Adrenal gland (tissue), 12 donors: Measurements from ENCODE around the gene ATP13A1. TPM values are rescaled to one million over a fixed set of nuclear protein-coding genes. Genes with fewer than 3 reads are reported as not detected.

Source experiments
- DNase-seq, 7 donors: peaks; one replicate each; pipeline ENCODE4 v3.0.0-alpha.2; 2019 to 2020
- H3K27ac ChIP-seq, 5 donors: fragments of 200-600 bp; sonication (generic) in 4 of 5; 1 replicate in 3 of 5; 2 replicates in 2 of 5; pipeline versions ENCODE4 v1.5.1 to v1.8.0; 2016 to 2020; ENCODE audit warnings: mild to moderate bottlenecking in 1 of 5
- H3K27me3 ChIP-seq: fragments of 200-600 bp; 2 replicates; pipeline ENCODE4 v1.8.0; 2021
- H3K36me3 ChIP-seq, 2 donors: fragments of 200-600 bp; replicated peaks in 1 of 2; 1 replicate in 1 of 2; 2 replicates in 1 of 2; pipeline versions ENCODE4 v1.5.1 to v1.8.0; 2018 to 2022
- H3K4me1 ChIP-seq, 2 donors: fragments of 200-600 bp; replicated peaks in 1 of 2; 1 replicate in 1 of 2; 2 replicates in 1 of 2; pipeline versions ENCODE4 v1.5.1 to v1.8.0; 2018 to 2021
- H3K4me3 ChIP-seq, 4 donors: fragments of 200-600 bp; sonication (generic) in 3 of 4; one replicate each; pipeline ENCODE4 v1.5.1; 2016 to 2018
- H3K9me3 ChIP-seq, 3 donors: fragments of 200-600 bp; sonication (generic) in 1 of 3; replicated peaks in 1 of 3; 1 replicate in 2 of 3; 2 replicates in 1 of 3; pipeline versions ENCODE4 v1.5.1 to v1.8.0; 2016 to 2021
- POLR2A ChIP-seq, 2 donors: fragments of 450-650 bp; IDR thresholded peaks; one replicate each; pipeline ENCODE4 v1.6.1; 2017; ENCODE audit warnings: antibody characterized with exemption in 2 of 2, mild to moderate bottlenecking in 2 of 2, moderate library complexity in 1 of 2
- WGBS, 4 donors: extraction: QIAGEN DNeasy Blood & Tissue Kit in 2 of 4; methylation state at CpG; one replicate each; pipeline versions ENCODE4 v1.1.5 to v1.1.7; 2013 to 2017; 5-methylcytosine and 5-hydroxymethylcytosine counted together
- intact Hi-C, 2 donors: fragments of 100-400 bp; cut with DNase I; formaldehyde crosslinking; loops; one replicate each; pipeline versions ENCODE4 v1.14.1 to v1.15.0; 2022 to 2023
- polyA plus RNA-seq, 3 donors: library from polyadenylated mRNA; stranded (reverse); fragments of 200-250 nt in 2 of 3; fragments of 350-450 nt in 1 of 3; fragmentation: Illumina TruSeq in 1 of 3; extraction: RNeasy Lipid Tissue Mini Kit (QIAGEN cat#74804) in 1 of 3; gene quantifications; one replicate each; pipeline ENCODE4 v1.2.3, GENCODE V29; 2013 to 2014
- total RNA-seq, 9 donors: library from RNA; depleted of rRNA in 4 of 9; stranded (reverse); fragments of >200 nt in 4 of 9; fragments of 120-200 nt in 1 of 9; fragmentation: NEBNext Ultra II Directional in 1 of 9; extraction: Animal tissue kit (Norgen Biotek cat#: 25700) in 1 of 9; gene quantifications; one replicate each; pipeline versions ENCODE4 v1.1.0 to v1.2.4, GENCODE V29; 2013 to 2023
- TF ChIP-seq, protein P1 (sequence below), 6 experiments: fragments of 450-650 bp in 4 of 6; fragments of 200-600 bp in 2 of 6; sonication (generic) in 1 of 6; IDR thresholded peaks; 1 replicate in 5 of 6; 2 replicates in 1 of 6; pipeline versions ENCODE4 v1.5.1 to v1.8.0; 2016 to 2021; ENCODE audit warnings: antibody characterized with exemption in 6 of 6, mild to moderate bottlenecking in 2 of 6, moderate library complexity in 1 of 6
- donor health status: healthy with polysubstance abuse.
- donor health status: Bipolar disorder and iron deficiency.
- donor health status: DM: yes; HTN: yes; CAD: no.
- donor health status: DM: no; HTN: no; CAD: no.
- donor health status: DM: no; HTN: no; CAD: no.
- donor health status: DM: yes; HTN: yes; CAD: no.

Gene ATP13A1
- total and polyA plus RNA-seq, 12 donors = 18.7 to 195 (median 90.9) TPM

DNA sequence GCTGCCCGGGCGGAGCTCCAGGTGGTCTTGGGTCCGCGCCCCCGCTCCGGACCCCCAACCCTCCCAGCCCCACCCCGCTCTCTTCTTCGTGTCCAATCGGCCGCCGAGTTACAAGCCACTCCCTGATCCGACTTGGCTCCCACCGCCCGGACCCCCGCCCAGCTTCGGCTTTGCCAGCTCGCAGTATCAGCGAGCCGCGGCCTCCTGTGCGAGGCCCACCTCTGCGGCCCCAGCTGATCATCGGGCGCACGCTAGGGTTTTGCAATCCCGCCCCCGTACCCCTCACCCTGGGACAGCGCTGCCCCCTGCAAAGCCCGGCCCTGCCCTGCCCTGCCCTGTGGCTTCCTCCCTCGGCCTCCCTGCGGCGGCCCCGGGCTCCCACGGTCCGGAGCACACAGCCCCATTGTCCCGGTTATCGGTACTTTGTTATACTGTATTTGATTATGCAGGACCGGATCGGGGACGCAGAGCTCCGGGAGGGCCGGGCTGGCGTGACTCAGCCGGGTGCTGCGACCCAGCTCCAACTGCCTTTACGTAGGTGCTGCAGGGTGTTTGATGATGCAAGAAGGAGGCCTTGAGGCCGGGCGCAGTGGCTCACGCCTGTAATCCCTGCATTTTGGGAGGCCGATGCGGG lies 34.9 kb downstream of the ATP13A1 start:
- intact Hi-C loops = no loop called here
- peak overlapping the region in 1 of 5 donors; percentile 26 for H3K27ac ChIP-seq
- peak overlapping the region in 1 of 4 donors; percentile 57 for H3K4me3 ChIP-seq
- WGBS, 4 donors = 10 to 28% (median 13%) methylated on average over 9 to 51 of the region's 51 CpGs
- no peaks in the 10 kb centered on the region for H3K9me3 ChIP-seq
- no peaks in the 10 kb centered on the region for H3K27me3 ChIP-seq
- DNase-seq = peak; percentile 63 to 85 (median 75)
- TF ChIP-seq, protein P1, sequence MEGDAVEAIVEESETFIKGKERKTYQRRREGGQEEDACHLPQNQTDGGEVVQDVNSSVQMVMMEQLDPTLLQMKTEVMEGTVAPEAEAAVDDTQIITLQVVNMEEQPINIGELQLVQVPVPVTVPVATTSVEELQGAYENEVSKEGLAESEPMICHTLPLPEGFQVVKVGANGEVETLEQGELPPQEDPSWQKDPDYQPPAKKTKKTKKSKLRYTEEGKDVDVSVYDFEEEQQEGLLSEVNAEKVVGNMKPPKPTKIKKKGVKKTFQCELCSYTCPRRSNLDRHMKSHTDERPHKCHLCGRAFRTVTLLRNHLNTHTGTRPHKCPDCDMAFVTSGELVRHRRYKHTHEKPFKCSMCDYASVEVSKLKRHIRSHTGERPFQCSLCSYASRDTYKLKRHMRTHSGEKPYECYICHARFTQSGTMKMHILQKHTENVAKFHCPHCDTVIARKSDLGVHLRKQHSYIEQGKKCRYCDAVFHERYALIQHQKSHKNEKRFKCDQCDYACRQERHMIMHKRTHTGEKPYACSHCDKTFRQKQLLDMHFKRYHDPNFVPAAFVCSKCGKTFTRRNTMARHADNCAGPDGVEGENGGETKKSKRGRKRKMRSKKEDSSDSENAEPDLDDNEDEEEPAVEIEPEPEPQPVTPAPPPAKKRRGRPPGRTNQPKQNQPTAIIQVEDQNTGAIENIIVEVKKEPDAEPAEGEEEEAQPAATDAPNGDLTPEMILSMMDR (IDR thresholded peaks at IDR 0.05) = no peak
- no peak for TF ChIP-seq POLR2A (IDR thresholded peaks at IDR 0.05)
- no peaks in the 10 kb centered on the region for H3K36me3 ChIP-seq
- peaks cover 0 to 12% of the 10 kb centered on the region in 2 donors for H3K4me1 ChIP-seq

DNA sequence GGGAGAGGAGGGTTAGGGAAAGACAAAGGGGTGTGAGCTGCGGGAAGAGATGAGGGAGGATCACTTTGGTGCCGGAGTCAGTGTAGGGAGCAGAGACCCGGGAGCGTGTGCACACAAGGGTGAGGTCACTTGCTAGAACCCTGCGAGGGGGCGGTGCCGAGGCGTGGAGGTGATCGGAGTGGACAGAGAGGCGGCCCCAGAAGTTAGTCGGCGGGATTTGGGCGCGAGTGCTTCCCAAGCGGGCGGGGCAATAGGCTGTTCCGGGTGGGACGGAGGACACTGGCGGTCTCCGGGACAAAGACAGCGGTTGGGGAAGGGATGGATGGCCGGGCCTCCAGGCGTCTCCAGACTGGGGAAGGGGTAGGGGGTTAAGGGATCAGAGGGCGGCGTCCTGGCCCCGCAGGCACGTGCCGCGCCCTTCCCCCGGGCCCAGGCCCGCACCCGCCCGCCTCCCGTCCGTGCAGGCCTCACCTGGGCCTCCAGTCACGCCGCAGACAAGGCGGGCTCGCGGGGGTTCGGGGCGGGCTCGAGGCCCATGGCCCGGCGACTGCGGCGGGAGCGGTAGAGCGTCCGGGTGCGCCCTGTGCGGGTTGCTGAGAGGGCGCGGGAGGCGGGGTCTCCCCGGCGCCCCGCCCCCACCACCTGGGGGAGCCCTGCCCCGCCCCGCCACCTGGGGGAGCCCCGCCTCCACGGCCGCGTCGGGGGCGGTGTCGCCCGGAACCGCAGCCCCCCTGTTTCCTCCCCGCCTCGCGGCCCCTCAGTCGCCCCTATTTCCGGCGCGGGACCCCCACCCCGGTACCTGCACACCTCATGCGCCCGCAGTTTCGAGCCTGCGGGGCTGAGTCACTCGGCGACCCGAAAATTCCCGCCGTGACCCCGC lies 35.6 kb downstream of the ATP13A1 start, which contains the start of gene LPAR2:
Gene LPAR2, minus strand, starts transcription at position 600 of the 880 bp plus-strand sequence. CDS start 945 bp downstream, outside the sequence.
- Histone ChIP-seq H3K9me3 (no peaks in the 10 kb centered on the region), H3K27me3 (no peaks in the 10 kb centered on the region), H3K4me1 (peaks cover 0 to 12% of the 10 kb centered on the region in 2 donors), H3K36me3 (no peaks in the 10 kb centered on the region), H3K27ac (peak within 1 kb of the TSS in 1 of 5 donors; percentile 26), H3K4me3 (peak within 1 kb of the TSS in 1 of 4 donors; percentile 57)
- 14 to 54% (median 26%) methylated on average over 20 to 83 of the region's 87 CpGs for WGBS, 4 donors
- intact Hi-C loops = no loop called here
- TF ChIP-seq, protein P1 (IDR thresholded peaks at IDR 0.05) = no peak
- no peak for TF ChIP-seq POLR2A (IDR thresholded peaks at IDR 0.05)
- DNase-seq = no peak

DNA sequence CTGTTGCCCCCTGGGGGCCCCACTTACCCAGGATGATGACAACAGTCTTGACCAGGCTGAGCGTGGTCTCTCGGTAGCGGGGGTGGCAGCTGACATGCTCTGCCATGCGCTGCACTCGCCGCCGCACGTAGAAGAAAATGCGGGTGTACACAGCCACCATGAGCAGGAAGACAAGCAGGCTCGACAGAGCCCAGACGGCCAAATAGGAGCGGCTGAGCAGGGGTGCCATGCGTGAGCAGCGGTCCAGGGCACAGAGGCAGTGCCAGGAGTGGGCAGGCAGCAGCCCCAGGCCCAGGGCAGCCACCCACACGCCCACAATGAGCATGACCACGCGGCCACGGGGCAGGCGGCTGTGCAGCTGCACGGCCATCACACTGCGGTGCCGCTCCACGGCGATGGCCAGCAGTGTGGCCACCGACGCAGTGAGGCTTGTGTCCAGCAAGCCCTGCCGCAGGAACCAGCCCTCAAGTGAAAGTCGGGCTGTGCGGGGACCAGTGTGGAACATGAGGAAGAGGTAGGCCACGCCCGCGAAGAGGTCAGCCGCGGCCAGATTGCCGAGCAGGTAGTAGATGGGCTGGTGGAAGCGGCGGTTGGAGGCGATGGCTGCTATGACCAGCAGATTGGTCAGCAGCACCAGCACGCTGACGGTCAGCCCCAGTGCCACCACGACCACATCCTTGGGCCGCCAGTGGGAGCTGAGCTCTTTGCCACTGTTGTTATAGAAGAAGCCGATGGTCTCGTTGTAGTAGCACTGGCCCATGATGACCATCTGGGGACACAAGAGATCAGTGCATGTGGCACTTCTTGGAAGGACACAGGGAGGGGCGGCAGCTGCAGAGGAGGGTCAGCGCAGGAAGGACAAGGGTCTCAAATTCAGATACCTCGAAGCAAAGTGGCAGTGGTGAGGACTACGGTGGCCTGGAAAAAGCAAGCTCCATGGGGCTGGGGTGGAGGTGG lies 36.7 kb downstream of the ATP13A1 start:
- intact Hi-C loops = no loop called here
- Histone ChIP-seq H3K9me3 (no peaks in the 10 kb centered on the region), H3K4me1 (peaks cover 0 to 12% of the 10 kb centered on the region in 2 donors), H3K27ac (no peak overlapping the region), H3K27me3 (no peaks in the 10 kb centered on the region), H3K4me3 (no peak overlapping the region), H3K36me3 (no peaks in the 10 kb centered on the region)
- no peak for TF ChIP-seq POLR2A (IDR thresholded peaks at IDR 0.05)
- TF ChIP-seq, protein P1 (IDR thresholded peaks at IDR 0.05) = no peak
- 95 to 96% (median 95%) methylated on average over 34 to 48 of the region's 48 CpGs for WGBS, 4 donors
- DNase-seq = no peak
